K562 (cell line): ENCODE measurements around the gene UGT1A3. TPM values are rescaled to one million over a fixed set of nuclear protein-coding genes. Genes with fewer than 3 reads are reported as not detected.

Source experiments
- ATAC-seq: fragments of 200-7000 bp; cut with Tn5 transposase; 3 replicates; pipeline ENCODE4 v1.9.1; 2020; ENCODE audit warnings: moderate library complexity
- BruUV-seq: library from RNA; stranded (reverse); fragments of 400-500 nt; replicated peaks from 2 replicates; lab custom pipeline; 2021; lab: Mats Ljungman, UMichigan
- CTCF ChIA-PET: fragments of 300-600 bp; formaldehyde crosslinking; extraction: SDS; loops from one replicate; lab custom pipeline; 2021; ENCODE audit warnings: low intra/inter-chr PET ratio; lab: Yijun Ruan, JAX
- POLR2A ChIA-PET: fragments of 300-600, 350-650 bp; sonication (Branson Sonifier 250); formaldehyde crosslinking; extraction: SDS; loops from one replicate; lab custom pipeline; 2021; ENCODE audit warnings: antibody characterized with exemption, inconsistent platforms; lab: Yijun Ruan, JAX
- DNase-seq, 4 experiments: peaks; one replicate each; pipeline versions ENCODE4 v3.0.0 to v3.0.0-alpha.2; 2011 to 2018; ENCODE audit warnings: low spot score in 3 of 4, mixed read lengths in 3 of 4; ENCODE audit errors: extremely low read depth in 1 of 4
- FAIRE-seq: peaks from 2 replicates; lab custom pipeline; 2011; peaks lifted over from hg19 to GRCh38; lab: Jason Lieb, UNC
- H2AFZ ChIP-seq: 2 replicates; pipeline ENCODE4 v1.6.0; 2011; ENCODE audit warnings: low read depth, low read length, control low read depth, inconsistent platforms
- H3K27ac ChIP-seq: fragments of 200-600 bp; 3 replicates; pipeline ENCODE4 v1.8.0; 2011; ENCODE audit warnings: low read depth, mild to moderate bottlenecking, control low read depth, inconsistent platforms, low read length, moderate library complexity, mixed read lengths; ENCODE audit errors: extremely low read depth
- H3K27me3 ChIP-seq, 2 experiments: fragments of 300-600 bp in 1 of 2; 2 replicates in 1 of 2; 3 replicates in 1 of 2; pipeline versions ENCODE4 v1.6.0 to v1.8.0; 2011; ENCODE audit warnings: inconsistent platforms in 2 of 2, low read length in 2 of 2, mild to moderate bottlenecking in 1 of 2, mixed read lengths in 1 of 2, moderate library complexity in 1 of 2; ENCODE audit not compliant: control insufficient read depth in 2 of 2, insufficient read depth in 2 of 2
- H3K36me3 ChIP-seq: fragments of 300-600 bp; 3 replicates; pipeline ENCODE4 v1.8.0; 2011; ENCODE audit warnings: mild to moderate bottlenecking, low read length, inconsistent platforms; ENCODE audit not compliant: control insufficient read depth, insufficient read depth
- H3K4me1 ChIP-seq, 2 experiments: fragments of 200-600 bp in 1 of 2; replicated peaks in 1 of 2; 2 replicates in 1 of 2; 3 replicates in 1 of 2; pipeline versions ENCODE4 v1.5.1 to v1.8.0; 2011; ENCODE audit warnings: inconsistent platforms in 2 of 2, low read length in 2 of 2, mild to moderate bottlenecking in 1 of 2, mixed read lengths in 1 of 2, moderate library complexity in 1 of 2; ENCODE audit not compliant: control insufficient read depth in 2 of 2, insufficient read depth in 2 of 2
- H3K4me2 ChIP-seq: 2 replicates; pipeline ENCODE4 v1.6.1; 2011; ENCODE audit warnings: low read length, control low read depth, inconsistent platforms, mixed read lengths; ENCODE audit not compliant: insufficient read depth
- H3K4me3 ChIP-seq: fragments of 200-600 bp; sonication (generic), shearing (Covaris generic); 2 replicates; pipeline ENCODE4 v1.5.1; 2016; ENCODE audit warnings: control low read depth, inconsistent platforms
- H3K79me2 ChIP-seq: fragments of 200-600 bp; 3 replicates; pipeline ENCODE4 v1.8.0; 2011; ENCODE audit warnings: low read length, inconsistent platforms; ENCODE audit not compliant: control insufficient read depth, insufficient read depth
- H3K9ac ChIP-seq, 2 experiments: 2 replicates each; pipeline versions ENCODE4 v1.6.0 to v1.6.1; 2011; ENCODE audit warnings: low read depth in 2 of 2, low read length in 2 of 2, control low read depth in 1 of 2, inconsistent platforms in 1 of 2, mild to moderate bottlenecking in 1 of 2, mixed read lengths in 1 of 2; ENCODE audit not compliant: insufficient read depth in 1 of 2
- H3K9me1 ChIP-seq: one replicate; pipeline ENCODE4 v1.6.0; 2011; ENCODE audit warnings: inconsistent platforms, mild to moderate bottlenecking, low read length, moderate library complexity; ENCODE audit not compliant: control insufficient read depth, insufficient read depth
- H3K9me3 ChIP-seq: replicated peaks from 2 replicates; pipeline ENCODE4 v1.5.1; 2011; ENCODE audit warnings: low read depth, low read length, inconsistent platforms; ENCODE audit not compliant: control insufficient read depth, insufficient read depth
- H4K20me1 ChIP-seq: replicated peaks from 2 replicates; pipeline ENCODE4 v1.6.1; 2011; ENCODE audit warnings: low read length, inconsistent platforms, mixed read lengths; ENCODE audit not compliant: control insufficient read depth, insufficient read depth
- BMI1 ChIP-seq: fragments of 150-350 bp; IDR thresholded peaks from 2 replicates; pipeline ENCODE4 v1.6.1; 2014; ENCODE audit warnings: low read length
- BRCA1 ChIP-seq, 2 experiments: fragments of 450-650 bp in 1 of 2; sonication (generic) in 1 of 2; formaldehyde crosslinking in 1 of 2; IDR thresholded peaks; 2 replicates each; pipeline versions ENCODE4 v1.5.0 to v1.6.1; 2017 to 2020; ENCODE audit warnings: mild to moderate bottlenecking in 1 of 2, missing genetic modification reagents in 1 of 2
- EZH2 ChIP-seq: IDR thresholded peaks from 2 replicates; pipeline ENCODE4 v1.6.1; 2012; ENCODE audit warnings: low read depth, mild to moderate bottlenecking, inconsistent platforms, low read length, borderline replicate concordance
- MLLT1 ChIP-seq, 2 experiments: fragments of 450-650 bp; IDR thresholded peaks; 2 replicates each; pipeline ENCODE4 v1.6.1; 2016
- MTF1 ChIP-seq: fragments of 250-450 bp; sonication (Bioruptor Pico); IDR thresholded peaks from 2 replicates; pipeline ENCODE4 v1.9.0; 2021; ENCODE audit warnings: moderate library complexity, mild to moderate bottlenecking, inconsistent platforms, borderline replicate concordance
- POLR2H ChIP-seq: IDR thresholded peaks from 2 replicates; pipeline ENCODE4 v1.6.1; 2016; ENCODE audit warnings: missing genetic modification characterization, low read depth, mild to moderate bottlenecking, control low read depth, missing compliant biosample characterization, moderate library complexity
- SMAD4 ChIP-seq: fragments of 250-450 bp; sonication (Bioruptor Pico); conservative IDR thresholded peaks from 2 replicates; pipeline ENCODE4 v1.8.0; 2021; ENCODE audit warnings: inconsistent platforms, mild to moderate bottlenecking, moderate library complexity
- SP2 ChIP-seq: IDR thresholded peaks from 2 replicates; pipeline ENCODE4 v1.6.1; 2011; ENCODE audit warnings: mild to moderate bottlenecking, low read depth, low read length, moderate library complexity; ENCODE audit not compliant: poor library complexity, severe bottlenecking; ENCODE audit errors: extremely low read depth
- SREBF2 ChIP-seq: sonication (generic); formaldehyde crosslinking; IDR thresholded peaks from 2 replicates; pipeline ENCODE4 v1.4.0; 2020; ENCODE audit warnings: mild to moderate bottlenecking, missing genetic modification reagents
- SRSF9 ChIP-seq: fragments of 200-400 bp; formaldehyde crosslinking; IDR thresholded peaks from 2 replicates; pipeline ENCODE4 v1.6.1; 2017; ENCODE audit warnings: low read depth, low read length, borderline replicate concordance
- ZBTB8A ChIP-seq: fragments of 450-650 bp; IDR thresholded peaks from 2 replicates; pipeline ENCODE4 v1.6.1; 2018; ENCODE audit warnings: mild to moderate bottlenecking, moderate library complexity; ENCODE audit not compliant: partially characterized antibody
- ZNF431 ChIP-seq: sonication (generic); formaldehyde crosslinking; IDR thresholded peaks from 2 replicates; pipeline ENCODE4 v1.8.0; 2022; ENCODE audit warnings: mild to moderate bottlenecking, missing genetic modification reagents
- ZNF785 ChIP-seq: fragments of 250-450 bp; sonication (Bioruptor Pico); IDR thresholded peaks from 2 replicates; pipeline ENCODE4 v1.4.0; 2020; ENCODE audit warnings: mild to moderate bottlenecking
- WGBS: fragments of 100-300 bp; shearing (Covaris generic); methylation state at CpG from one replicate; pipeline ENCODE4 v1.1.6; 2016; ENCODE audit warnings: low coverage, mixed read lengths; ENCODE audit not compliant: insufficient coverage; ENCODE audit errors: missing lambda C conversion rate; 5-methylcytosine and 5-hydroxymethylcytosine counted together
- in situ Hi-C: fragments of 300-500 bp; cut with MboI; formaldehyde crosslinking; loops from 4 replicates; pipeline ENCODE4 v1.15.0; 2018; ENCODE audit warnings: inconsistent platforms, mixed read lengths
- intact Hi-C: fragments of 100-400 bp; cut with micrococcal nuclease; formaldehyde crosslinking; loops from 2 replicates; pipeline ENCODE4 v1.14.2; 2022
- polyA plus RNA-seq, 8 experiments: library from polyadenylated mRNA; depleted of rRNA in 4 of 8; stranded (reverse) in 5 of 8; unstranded in 3 of 8; fragments of >200 nt; fragmentation: Nextera tagmentation in 2 of 8; fragmentation: Illumina TruSeq in 1 of 8; extraction: Ambion mirVana in 2 of 8; extraction: Trizol in 1 of 8; gene quantifications; 2 replicates each; pipeline versions ENCODE4 v1.2.1 to v1.2.3, GENCODE V29; 2011 to 2014; ENCODE audit warnings: inconsistent platforms in 1 of 8, missing spikeins in 1 of 8
- total RNA-seq, 7 experiments: library from RNA; depleted of rRNA in 6 of 7; stranded (reverse); fragments of >200 nt in 6 of 7; fragmentation: Illumina TruSeq in 2 of 7; extraction: Trizol in 2 of 7; gene quantifications; 2 replicates each; pipeline versions ENCODE4 v1.2.1 to v1.2.3, GENCODE V29; 2011 to 2021; ENCODE audit warnings: low replicate concordance in 1 of 7
- TF ChIP-seq, protein P1 (sequence below), 2 experiments: fragments of 450-650 bp in 1 of 2; sonication (generic) in 1 of 2; formaldehyde crosslinking in 1 of 2; IDR thresholded peaks in 1 of 2; conservative IDR thresholded peaks in 1 of 2; 2 replicates each; pipeline versions ENCODE4 v1.6.1 to v1.8.1; 2016 to 2023; ENCODE audit warnings: mild to moderate bottlenecking in 2 of 2, moderate library complexity in 2 of 2, inconsistent platforms in 1 of 2, missing genetic modification reagents in 1 of 2
- TF ChIP-seq, protein P2 (sequence below), 2 experiments: fragments of 200-800 bp in 1 of 2; sonication (Bioruptor generic) in 1 of 2; sonication (generic) in 1 of 2; formaldehyde crosslinking in 1 of 2; IDR thresholded peaks in 1 of 2; conservative IDR thresholded peaks in 1 of 2; 2 replicates each; pipeline versions ENCODE4 v1.5.0 to v1.6.1; 2016 to 2020; ENCODE audit warnings: missing compliant biosample characterization in 1 of 2, missing genetic modification characterization in 1 of 2, missing genetic modification reagents in 1 of 2

The UGT1A3 gene
- total and polyA plus RNA-seq, 9 of the 15 experiments (the other 6 are each of a cell fraction or from before 2014, with no cell fraction given) = not detected

GRCh38 chr2:233822101-233822771 is 93.4 kb downstream of the UGT1A3 start:
- Histone ChIP-seq H3K9me1 (no peaks in the 10 kb centered on the region), H3K36me3 (no peaks in the 10 kb centered on the region), H3K4me1 (no peaks in the 10 kb centered on the region; a peak in 1 of 5 replicates), H3K27me3 (peaks cover 2 to 58% of the 10 kb centered on the region in 2 experiments; a peak in 3 of 5 replicates), H3K27ac (no peak overlapping the region), H3K4me3 (no peak overlapping the region), H3K4me2 (no peak overlapping the region), H3K79me2 (no peaks in the 10 kb centered on the region), H4K20me1 (no peaks in the 10 kb centered on the region; the same call in 1 of the 2 replicates), H3K9ac (no peak overlapping the region), H2AFZ (no peak overlapping the region), H3K9me3 (no peaks in the 10 kb centered on the region)
- 0% methylated on average over 9 of the region's 21 CpGs for WGBS
- TF ChIP-seq POLR2H (tag) (no peak), SP2 (no peak), MLLT1 (IDR thresholded peaks at IDR 0.05) (no peak), SREBF2 (CRISPR knock-in tag) (no peak), EZH2 (no peak), SMAD4 (no peak), BMI1 (no peak), ZBTB8A (no peak), ZNF431 (CRISPR knock-in tag) (no peak), ZNF785 (CRISPR knock-in tag) (no peak), SRSF9 (no peak), BRCA1 (IDR thresholded peaks at IDR 0.05) (no peak), BRCA1 (CRISPR knock-in tag; IDR thresholded peaks at IDR 0.05) (no peak), MTF1 (CRISPR knock-in tag) (no peak)
- TF ChIP-seq, protein P1, sequence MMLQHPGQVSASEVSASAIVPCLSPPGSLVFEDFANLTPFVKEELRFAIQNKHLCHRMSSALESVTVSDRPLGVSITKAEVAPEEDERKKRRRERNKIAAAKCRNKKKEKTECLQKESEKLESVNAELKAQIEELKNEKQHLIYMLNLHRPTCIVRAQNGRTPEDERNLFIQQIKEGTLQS (IDR thresholded peaks at IDR 0.05) = no peak
- TF ChIP-seq, protein P1 (CRISPR knock-in tag; conservative IDR thresholded peaks at IDR 0.05) = no peak
- TF ChIP-seq, protein P2, sequence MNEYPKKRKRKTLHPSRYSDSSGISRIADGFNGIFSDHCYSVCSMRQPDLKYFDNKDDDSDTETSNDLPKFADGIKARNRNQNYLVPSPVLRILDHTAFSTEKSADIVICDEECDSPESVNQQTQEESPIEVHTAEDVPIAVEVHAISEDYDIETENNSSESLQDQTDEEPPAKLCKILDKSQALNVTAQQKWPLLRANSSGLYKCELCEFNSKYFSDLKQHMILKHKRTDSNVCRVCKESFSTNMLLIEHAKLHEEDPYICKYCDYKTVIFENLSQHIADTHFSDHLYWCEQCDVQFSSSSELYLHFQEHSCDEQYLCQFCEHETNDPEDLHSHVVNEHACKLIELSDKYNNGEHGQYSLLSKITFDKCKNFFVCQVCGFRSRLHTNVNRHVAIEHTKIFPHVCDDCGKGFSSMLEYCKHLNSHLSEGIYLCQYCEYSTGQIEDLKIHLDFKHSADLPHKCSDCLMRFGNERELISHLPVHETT (CRISPR knock-in tag; conservative IDR thresholded peaks at IDR 0.05 in 1 of 2, IDR thresholded peaks at IDR 0.05 in 1 of 2) = no peak
- intact Hi-C loops = no loop called here
- no peak for DNase-seq
- BruUV-seq = no TSS peak
- CTCF ChIA-PET = no interaction called here
- no peak for ATAC-seq
- FAIRE-seq = no peak
- POLR2A ChIA-PET = interaction anchor here (1.5 kb wide), 1 partner anchor 10 kb away, joined by 6 read pairs; no protein-coding TSS in a partner anchor
- in situ Hi-C loops = no loop called here
